ENCODE measurements around the gene RCOR3.

- TF ChIP-seq CTCF (IDR thresholded peaks at IDR 0.05; ENCODE audit: low read depth, low read length) (no peak), EZH2phosphoT487 (IDR thresholded peaks at IDR 0.05; ENCODE audit: low read depth) (no peak)
These were observed 72.0 kb downstream of the RCOR3 start for GRCh38 chr1:211331011-211331709.

Measured in OCI-LY3 (cell line).